Choroid plexus epithelial cell (primary cell): Measurements from ENCODE around the gene KCNK15.

ENCODE experiments used
- DNase-seq: peaks from one replicate; pipeline ENCODE4 v3.0.0-alpha.2; 2010; ENCODE audit warnings: low read depth
- H3K4me3 ChIP-seq: 2 replicates; pipeline ENCODE4 v1.5.1; 2011; ENCODE audit warnings: low read depth, mild to moderate bottlenecking, control low read depth, low read length, moderate library complexity
- TF ChIP-seq, protein P1 (sequence below): conservative IDR thresholded peaks from 2 replicates; pipeline ENCODE4 v1.5.1; 2011; ENCODE audit warnings: low read depth, mild to moderate bottlenecking, control low read depth, inconsistent platforms, low read length, moderate library complexity

KCNK15 gene

GRCh38 chr20:44721785-44722054, 23.9 kb upstream of the KCNK15 start:
- H3K4me3 ChIP-seq, result no peak overlapping the region
- TF ChIP-seq, protein P1, sequence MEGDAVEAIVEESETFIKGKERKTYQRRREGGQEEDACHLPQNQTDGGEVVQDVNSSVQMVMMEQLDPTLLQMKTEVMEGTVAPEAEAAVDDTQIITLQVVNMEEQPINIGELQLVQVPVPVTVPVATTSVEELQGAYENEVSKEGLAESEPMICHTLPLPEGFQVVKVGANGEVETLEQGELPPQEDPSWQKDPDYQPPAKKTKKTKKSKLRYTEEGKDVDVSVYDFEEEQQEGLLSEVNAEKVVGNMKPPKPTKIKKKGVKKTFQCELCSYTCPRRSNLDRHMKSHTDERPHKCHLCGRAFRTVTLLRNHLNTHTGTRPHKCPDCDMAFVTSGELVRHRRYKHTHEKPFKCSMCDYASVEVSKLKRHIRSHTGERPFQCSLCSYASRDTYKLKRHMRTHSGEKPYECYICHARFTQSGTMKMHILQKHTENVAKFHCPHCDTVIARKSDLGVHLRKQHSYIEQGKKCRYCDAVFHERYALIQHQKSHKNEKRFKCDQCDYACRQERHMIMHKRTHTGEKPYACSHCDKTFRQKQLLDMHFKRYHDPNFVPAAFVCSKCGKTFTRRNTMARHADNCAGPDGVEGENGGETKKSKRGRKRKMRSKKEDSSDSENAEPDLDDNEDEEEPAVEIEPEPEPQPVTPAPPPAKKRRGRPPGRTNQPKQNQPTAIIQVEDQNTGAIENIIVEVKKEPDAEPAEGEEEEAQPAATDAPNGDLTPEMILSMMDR, result no peak
- DNase-seq, result no peak

GRCh38 chr20:44722990-44723389, 22.7 kb upstream of the KCNK15 start:
- H3K4me3 ChIP-seq, result no peak overlapping the region
- TF ChIP-seq, protein P1, result no peak
- DNase-seq, result no peak

- H3K4me3 ChIP-seq, result no peak overlapping the region
- TF ChIP-seq, protein P1, result no peak
- no peak for DNase-seq
These were observed 22.3 kb upstream of the KCNK15 start for GRCh38 chr20:44723391-44723790.

DNA sequence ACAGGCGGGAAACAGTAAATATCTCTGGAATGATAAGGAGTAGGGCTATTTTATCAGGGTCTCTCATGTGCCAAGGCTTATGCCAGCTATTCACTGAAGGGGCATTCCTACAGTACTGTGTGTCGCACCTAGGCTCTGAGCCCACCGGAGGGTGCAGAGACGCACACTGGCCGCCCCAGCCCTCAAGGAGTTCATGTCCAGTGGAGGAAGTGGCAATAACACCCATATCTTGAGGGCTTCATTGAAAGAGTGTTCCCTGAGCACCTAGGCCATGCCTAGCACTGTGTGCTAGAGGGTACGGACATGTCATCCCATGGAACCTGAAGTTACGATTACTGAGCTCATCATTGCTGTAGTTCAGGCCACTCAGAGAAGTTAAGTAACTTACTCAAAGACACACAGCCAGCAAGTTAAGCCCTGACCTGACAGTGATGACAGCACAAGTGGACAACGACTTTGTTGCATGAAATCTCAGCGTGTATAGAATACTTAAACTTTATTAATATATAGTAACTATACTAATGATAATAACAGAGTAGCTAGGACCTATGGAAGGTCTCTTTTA, 21.8 kb upstream of the KCNK15 start:
- no peak for DNase-seq
- H3K4me3 ChIP-seq, result no peak overlapping the region
- TF ChIP-seq, protein P1, result no peak

- TF ChIP-seq, protein P1, result no peak
- no peak overlapping the region for H3K4me3 ChIP-seq
- DNase-seq, result no peak
These were observed 21.1 kb upstream of the KCNK15 start for GRCh38 chr20:44724423-44725091.

DNA sequence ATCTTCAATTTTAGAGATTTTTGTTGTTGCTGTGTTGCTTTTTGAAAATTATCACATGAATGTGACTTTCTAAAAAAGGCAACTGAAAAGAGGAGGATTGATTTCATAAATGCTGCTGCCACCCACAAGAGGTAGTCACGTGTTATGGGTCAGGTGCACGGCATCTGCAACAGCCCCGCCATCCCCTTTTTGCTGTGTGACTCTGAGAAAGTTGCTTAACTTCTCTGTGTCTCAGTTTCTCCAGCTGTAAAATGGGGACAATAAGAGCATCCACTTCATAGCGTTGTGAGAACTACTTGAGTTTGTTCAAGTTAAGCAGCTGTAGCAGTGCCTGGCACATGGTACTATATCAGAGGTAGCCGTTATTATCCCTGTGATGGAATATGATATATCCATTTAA, 19.8 kb upstream of the KCNK15 start:
- TF ChIP-seq, protein P1, result no peak
- no peak for DNase-seq
- no peak overlapping the region for H3K4me3 ChIP-seq

GRCh38 chr20:44727039-44727438, 18.6 kb upstream of the KCNK15 start:
- no peak for DNase-seq
- no peak overlapping the region for H3K4me3 ChIP-seq
- TF ChIP-seq, protein P1, result no peak
